Hindlimb muscle (tissue), 1 donor: Measurements from ENCODE around the gene PLG. TPM values are rescaled to one million over a fixed set of nuclear protein-coding genes. Genes with fewer than 3 reads are reported as not detected.
"Not testable (repeated sequence)": the region's sequence is repeated elsewhere in the genome, so short reads cannot be mapped to it uniquely, and the experiment has no call there.

Source experiments
- DNase-seq: peaks from one replicate; pipeline ENCODE4 v3.0.0-alpha.2; 2013
- polyA plus RNA-seq: library from polyadenylated mRNA; unstranded; fragments of 120-200 nt; gene quantifications from one replicate; pipeline ENCODE4 v1.2.1, GENCODE V29; 2013; ENCODE audit not compliant: insufficient read length

The PLG gene
- polyA plus RNA-seq, 1 donor = 1.0 TPM

GRCh38 chr6:160779095-160779494, 77.1 kb downstream of the PLG start:
- DNase-seq = not testable (repeated sequence)

DNA sequence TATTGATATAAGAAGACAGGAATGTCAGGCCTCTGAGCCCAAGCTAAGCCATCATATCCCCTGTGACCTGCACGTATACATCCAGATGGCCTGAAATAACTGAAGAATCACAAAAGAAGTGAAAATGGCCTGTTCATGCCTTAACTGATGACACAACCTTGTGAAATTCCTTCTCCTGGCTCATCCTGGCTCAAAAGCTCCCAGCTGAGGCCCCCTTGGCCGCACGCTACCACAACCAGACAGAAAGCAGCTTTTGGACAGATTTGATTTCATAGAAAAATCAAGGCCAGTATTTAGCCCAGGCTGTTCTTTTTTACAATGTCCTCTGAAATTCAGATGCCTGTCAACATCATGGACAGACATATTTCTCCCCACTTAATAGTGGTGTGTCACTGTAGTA, 78.6 kb downstream of the PLG start:
- DNase-seq = not testable (repeated sequence)

DNA sequence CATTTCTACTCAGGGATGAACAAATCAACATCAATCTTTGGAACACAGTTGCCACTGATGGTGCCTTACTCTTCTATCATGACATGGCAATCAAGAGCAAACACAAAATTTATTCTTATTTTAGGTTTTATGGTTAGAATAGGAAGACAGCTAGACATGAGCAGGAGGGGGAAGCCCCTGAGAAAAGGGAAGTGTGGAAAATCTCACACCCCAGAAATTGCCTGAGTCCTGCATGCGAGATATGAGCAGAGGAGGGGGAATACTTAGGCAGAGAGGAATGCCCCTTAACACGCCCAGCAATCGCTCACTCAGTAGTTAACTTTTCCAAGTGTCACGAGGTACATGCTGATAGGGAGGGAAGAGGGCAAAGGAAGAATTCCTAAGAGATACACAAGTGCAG, 79.3 kb downstream of the PLG start:
- no peak for DNase-seq

DNA sequence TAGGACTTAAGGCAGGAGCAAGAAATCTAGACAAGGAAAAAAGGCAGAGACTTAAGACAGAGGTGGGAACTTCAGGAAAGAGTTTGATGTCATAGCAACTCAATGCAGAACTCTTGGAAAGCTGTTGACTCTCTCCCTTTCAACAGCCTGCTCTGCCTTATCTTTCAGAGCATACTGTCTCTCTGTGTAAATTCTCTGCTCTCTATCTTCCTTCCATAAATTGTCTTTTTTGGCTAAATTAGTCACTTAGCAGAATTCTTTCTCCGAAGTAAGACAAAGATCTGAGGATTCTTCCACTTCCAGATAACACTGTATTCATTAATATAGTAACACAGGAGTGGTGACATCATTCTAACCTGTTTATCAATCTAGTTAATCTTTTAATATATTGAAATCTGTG, 80.2 kb downstream of the PLG start:
- no peak for DNase-seq

GRCh38 chr6:160783741-160784140, 81.7 kb downstream of the PLG start:
- no peak for DNase-seq

- DNase-seq = not testable (repeated sequence)
Measured at GRCh38 chr6:160788126-160788525, 86.1 kb downstream of the PLG start.

DNA sequence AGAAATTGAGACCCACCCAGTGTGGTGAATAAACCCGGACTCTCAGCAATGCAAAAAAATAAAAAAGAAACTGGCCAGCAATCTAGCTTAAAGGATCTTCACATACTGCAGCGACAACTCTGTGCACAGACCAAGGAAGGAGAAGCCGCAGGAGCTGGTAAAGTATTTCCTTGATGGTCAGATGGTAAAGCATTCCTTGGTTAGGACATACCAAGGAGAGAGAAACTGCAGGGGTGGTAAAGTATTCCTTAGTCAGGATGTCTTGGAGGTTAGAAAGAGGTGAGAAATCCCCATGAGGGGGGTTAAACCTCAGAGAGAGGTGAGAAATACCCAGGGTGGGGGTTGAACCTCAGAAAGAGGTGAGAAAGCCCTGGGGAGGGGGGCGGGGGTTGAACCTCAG, 86.8 kb downstream of the PLG start:
- DNase-seq = no peak

DNA sequence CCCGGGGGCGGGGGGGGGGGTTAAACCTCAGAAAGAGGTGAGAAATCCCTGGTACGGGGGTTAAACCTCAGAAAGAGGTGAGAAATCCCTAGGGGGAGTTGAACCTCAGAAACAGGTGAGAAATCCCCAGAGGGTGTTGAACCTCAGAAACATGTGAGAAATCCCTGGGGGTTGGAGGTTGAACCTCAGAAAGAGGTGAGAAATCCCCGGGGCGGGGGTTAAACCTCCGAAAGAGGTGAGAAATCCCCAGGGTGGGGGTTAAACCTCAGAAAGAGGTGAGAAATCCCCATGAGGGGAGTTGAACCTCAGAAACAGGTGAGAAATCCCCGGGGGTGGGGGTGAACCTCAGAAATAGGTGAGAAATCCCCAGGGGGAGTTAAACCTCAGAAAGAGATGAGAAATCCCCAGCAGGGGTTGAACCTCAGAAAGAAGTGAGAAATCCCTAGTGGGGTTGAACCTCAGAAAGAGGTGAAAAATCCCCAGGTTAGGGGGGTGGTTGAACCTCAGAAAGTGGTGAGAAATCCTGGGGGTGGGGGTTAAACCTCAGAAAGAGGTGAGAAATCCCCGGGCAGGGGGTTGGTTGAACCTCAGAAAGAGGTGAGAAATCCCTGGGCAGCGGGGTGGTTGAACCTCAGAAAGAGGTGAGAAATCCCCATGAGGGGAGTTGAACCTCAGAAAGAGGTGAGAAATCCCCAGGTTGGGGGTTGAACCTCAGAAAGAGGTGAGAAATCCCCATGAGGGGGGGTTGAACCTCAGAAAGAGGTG, 87.4 kb downstream of the PLG start:
- no peak for DNase-seq

- no peak for DNase-seq
Measured at GRCh38 chr6:160790028-160790792, 88.2 kb downstream of the PLG start.

- DNase-seq = no peak
Measured at GRCh38 chr6:160791459-160791858, 89.4 kb downstream of the PLG start.

GRCh38 chr6:160791981-160792418, 90.0 kb downstream of the PLG start:
- DNase-seq = no peak

DNA sequence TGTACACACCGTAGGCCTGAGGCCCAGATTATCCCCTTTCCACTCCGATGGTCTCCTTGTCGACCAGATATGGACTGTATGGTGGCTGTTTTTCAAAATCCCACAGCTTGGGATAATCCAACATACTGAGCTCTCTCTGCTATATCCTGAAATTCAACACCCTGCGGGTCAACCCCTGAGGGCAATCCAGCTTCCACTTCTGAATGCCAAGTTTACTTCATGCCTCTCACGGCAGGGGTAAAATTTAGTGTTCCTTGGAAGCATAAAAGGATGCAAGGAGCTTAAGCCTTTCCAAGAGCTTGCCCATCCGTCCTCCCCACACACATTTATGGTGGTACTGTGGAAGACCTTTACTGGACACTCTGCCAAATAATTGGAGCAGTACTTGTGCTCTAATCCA, 90.7 kb downstream of the PLG start:
- DNase-seq = no peak

GRCh38 chr6:160793652-160794051, 91.6 kb downstream of the PLG start:
- no peak for DNase-seq

DNA sequence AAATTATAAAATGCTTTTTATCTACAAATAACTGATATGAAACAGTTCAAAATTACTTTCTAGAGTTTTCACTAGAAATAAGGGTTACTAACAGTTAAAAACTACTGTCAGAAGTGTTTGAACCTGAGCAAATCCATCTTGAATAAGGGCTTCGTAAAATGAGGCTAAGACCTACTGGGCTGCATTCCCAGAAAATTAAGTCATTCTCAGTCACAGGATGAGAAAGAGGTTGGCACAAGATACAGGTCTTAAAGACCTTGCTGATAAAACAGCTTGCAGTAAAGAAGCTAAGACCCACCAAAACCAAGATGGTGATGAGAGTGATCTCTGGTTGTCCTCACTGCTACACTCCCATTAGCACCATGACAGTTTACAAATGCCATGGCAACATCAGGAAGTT, 93.7 kb downstream of the PLG start:
- DNase-seq = no peak

DNA sequence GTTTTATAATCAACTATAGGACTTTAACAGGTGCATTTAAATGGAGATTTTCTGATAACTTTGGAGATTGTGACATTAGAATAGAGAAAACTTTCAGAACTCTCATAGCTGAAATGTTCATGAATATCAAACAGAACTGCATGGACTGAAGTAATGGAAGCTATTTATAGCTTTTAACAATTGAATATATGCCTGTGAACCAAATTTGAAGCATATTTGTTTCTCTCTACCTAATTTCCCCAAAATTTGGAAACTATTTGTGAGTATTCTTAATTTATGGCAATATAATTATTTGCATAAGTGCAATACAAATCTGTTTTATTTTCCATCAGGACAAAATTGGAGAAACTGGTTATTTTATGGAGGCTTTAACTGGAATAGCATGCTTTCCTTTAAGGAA, 96.6 kb downstream of the PLG start:
- no peak for DNase-seq

GRCh38 chr6:160799801-160800506, 97.9 kb downstream of the PLG start:
- DNase-seq = no peak

- DNase-seq = no peak
Measured at GRCh38 chr6:160801418-160801817, 99.4 kb downstream of the PLG start.

- DNase-seq = not testable (repeated sequence)
Measured at GRCh38 chr6:160802049-160802448, 100.0 kb downstream of the PLG start.

Other genes starting within 250 kb of the PLG start
- not detected for gene LPA, start 38.0 kb upstream of the PLG start, polyA plus RNA-seq